ENCODE data around the gene SMIM27.

The SMIM27 gene

DNA sequence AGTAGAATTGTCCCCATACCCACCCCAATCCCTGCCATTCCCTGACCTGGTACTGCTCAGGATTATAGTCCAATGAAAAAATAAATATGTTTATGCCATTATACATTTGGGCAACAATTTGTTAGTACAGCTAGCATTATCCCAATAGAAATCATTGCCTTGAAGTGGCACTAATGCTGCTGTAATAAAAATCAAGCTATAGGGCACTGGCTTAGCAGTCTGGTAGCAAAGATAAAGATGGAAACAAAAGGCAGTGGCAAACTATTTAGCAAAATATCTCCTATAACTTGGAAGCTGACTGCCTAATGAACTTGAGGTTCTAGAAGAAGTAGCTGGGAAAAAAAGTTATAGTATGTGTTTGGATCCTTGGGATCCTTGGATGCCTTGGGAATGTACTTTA lies 2.5 kb downstream of the SMIM27 start:
- Histone ChIP-seq H3K79me2 (ENCODE audit: low read length) (peaks cover 35% of the 10 kb centered on the region), H4K20me1 (ENCODE audit: insufficient read depth, low read length) (peaks cover 3% of the 10 kb centered on the region; the same call in 1 of the 2 replicates), H3K27ac (ENCODE audit: low read length) (no peak overlapping the region), H3K9me3 (ENCODE audit: insufficient read depth, low read length) (no peaks in the 10 kb centered on the region), H3K9ac (ENCODE audit: low read length) (no peak overlapping the region), H2AFZ (ENCODE audit: low read depth, low read length) (no peak overlapping the region), H3K4me2 (ENCODE audit: low read length) (no peak overlapping the region), H3K36me3 (replicated peaks; ENCODE audit: low read depth, low read length) (peaks cover 5% of the 10 kb centered on the region), H3K27me3 (ENCODE audit: low read depth, low read length) (no peaks in the 10 kb centered on the region), H3K4me3 (ENCODE audit: low read length) (no peak overlapping the region), H3K4me1 (ENCODE audit: low read length) (peaks cover 8% of the 10 kb centered on the region)
- no peak for TF ChIP-seq EZH2phosphoT487 (IDR thresholded peaks at IDR 0.05; ENCODE audit: low read depth)
- TF ChIP-seq, protein P1, sequence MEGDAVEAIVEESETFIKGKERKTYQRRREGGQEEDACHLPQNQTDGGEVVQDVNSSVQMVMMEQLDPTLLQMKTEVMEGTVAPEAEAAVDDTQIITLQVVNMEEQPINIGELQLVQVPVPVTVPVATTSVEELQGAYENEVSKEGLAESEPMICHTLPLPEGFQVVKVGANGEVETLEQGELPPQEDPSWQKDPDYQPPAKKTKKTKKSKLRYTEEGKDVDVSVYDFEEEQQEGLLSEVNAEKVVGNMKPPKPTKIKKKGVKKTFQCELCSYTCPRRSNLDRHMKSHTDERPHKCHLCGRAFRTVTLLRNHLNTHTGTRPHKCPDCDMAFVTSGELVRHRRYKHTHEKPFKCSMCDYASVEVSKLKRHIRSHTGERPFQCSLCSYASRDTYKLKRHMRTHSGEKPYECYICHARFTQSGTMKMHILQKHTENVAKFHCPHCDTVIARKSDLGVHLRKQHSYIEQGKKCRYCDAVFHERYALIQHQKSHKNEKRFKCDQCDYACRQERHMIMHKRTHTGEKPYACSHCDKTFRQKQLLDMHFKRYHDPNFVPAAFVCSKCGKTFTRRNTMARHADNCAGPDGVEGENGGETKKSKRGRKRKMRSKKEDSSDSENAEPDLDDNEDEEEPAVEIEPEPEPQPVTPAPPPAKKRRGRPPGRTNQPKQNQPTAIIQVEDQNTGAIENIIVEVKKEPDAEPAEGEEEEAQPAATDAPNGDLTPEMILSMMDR (IDR thresholded peaks at IDR 0.05; ENCODE audit: low read depth, low read length): no peak

DNA sequence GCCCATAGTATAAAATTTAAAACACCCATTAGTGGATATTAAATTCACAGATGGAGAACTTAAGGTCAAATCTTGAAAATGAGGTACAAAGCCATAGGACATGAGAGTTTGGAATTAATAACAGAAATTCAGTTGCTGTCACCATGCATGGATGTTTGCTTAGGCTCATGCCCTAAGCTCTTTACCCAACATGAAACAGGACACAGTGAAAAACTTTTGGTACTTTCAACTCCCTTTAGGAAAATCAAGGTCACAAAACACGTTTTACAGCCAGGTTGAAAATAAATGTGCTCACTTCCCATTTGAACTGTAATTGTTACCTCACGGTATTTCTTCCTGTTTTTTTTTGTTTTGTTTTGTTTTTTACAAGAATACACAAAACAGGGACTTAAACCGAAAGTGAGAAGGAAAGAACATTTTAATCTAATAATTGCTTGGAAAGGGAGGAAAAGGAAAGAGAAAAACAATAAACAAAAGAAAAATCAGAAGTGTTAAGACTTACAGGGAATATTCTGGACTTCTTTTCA lies 6.3 kb downstream of the SMIM27 start:
- Histone ChIP-seq H3K27ac (ENCODE audit: low read length) (no peak overlapping the region), H3K4me2 (ENCODE audit: low read length) (no peak overlapping the region), H3K27me3 (ENCODE audit: low read depth, low read length) (no peaks in the 10 kb centered on the region), H4K20me1 (ENCODE audit: insufficient read depth, low read length) (0 out of 2 replicates have a peak, but pooled peaks cover 5% of the 10 kb centered on the region), H3K36me3 (replicated peaks; ENCODE audit: low read depth, low read length) (peaks cover 5% of the 10 kb centered on the region), H3K4me3 (ENCODE audit: low read length) (no peak overlapping the region), H2AFZ (ENCODE audit: low read depth, low read length) (no peak overlapping the region), H3K4me1 (ENCODE audit: low read length) (peaks cover 4% of the 10 kb centered on the region; the same call in 1 of the 2 replicates), H3K79me2 (ENCODE audit: low read length) (peaks cover 9% of the 10 kb centered on the region), H3K9me3 (ENCODE audit: insufficient read depth, low read length) (no peaks in the 10 kb centered on the region), H3K9ac (ENCODE audit: low read length) (no peak overlapping the region)
- TF ChIP-seq, protein P1 (IDR thresholded peaks at IDR 0.05; ENCODE audit: low read depth, low read length): no peak
- no peak for TF ChIP-seq EZH2phosphoT487 (IDR thresholded peaks at IDR 0.05; ENCODE audit: low read depth)

DNA sequence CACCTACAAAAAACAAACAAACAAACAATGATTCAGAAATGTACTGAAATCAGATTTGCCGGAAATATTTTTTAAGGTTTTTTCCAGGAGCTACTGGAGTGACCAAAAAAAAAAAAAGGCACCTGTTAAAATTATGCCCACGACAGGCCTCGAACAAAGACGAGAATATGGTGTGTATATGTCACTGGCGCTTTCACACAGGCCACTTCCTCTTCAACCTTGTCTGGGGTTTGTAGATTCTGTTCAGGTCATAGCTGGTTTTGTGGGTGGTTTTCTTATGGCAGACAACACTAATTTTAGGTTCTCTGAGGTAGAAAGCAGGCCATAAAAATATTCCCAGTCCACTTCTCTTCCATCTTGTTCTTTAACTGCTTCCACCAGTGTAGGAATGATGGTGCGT lies 13.8 kb downstream of the SMIM27 start:
- H3K9ac ChIP-seq (ENCODE audit: low read length): no peak overlapping the region
- H3K4me1 ChIP-seq (ENCODE audit: low read length): peaks cover 2% of the 10 kb centered on the region; the same call in 1 of the 2 replicates
- no peak overlapping the region for H3K4me3 ChIP-seq (ENCODE audit: low read length)
- H3K36me3 ChIP-seq (replicated peaks; ENCODE audit: low read depth, low read length): peaks cover 23% of the 10 kb centered on the region
- H3K4me2 ChIP-seq (ENCODE audit: low read length): no peak overlapping the region
- H3K27me3 ChIP-seq (ENCODE audit: low read depth, low read length): no peaks in the 10 kb centered on the region
- TF ChIP-seq, protein P1 (IDR thresholded peaks at IDR 0.05; ENCODE audit: low read depth, low read length): no peak
- TF ChIP-seq EZH2phosphoT487 (IDR thresholded peaks at IDR 0.05; ENCODE audit: low read depth): no peak
- peaks cover 32% of the 10 kb centered on the region for H3K79me2 ChIP-seq (ENCODE audit: low read length)
- no peak overlapping the region for H2AFZ ChIP-seq (ENCODE audit: low read depth, low read length)
- no peaks in the 10 kb centered on the region for H3K9me3 ChIP-seq (ENCODE audit: insufficient read depth, low read length)
- 0 out of 2 replicates have a peak, but pooled peaks cover 5% of the 10 kb centered on the region for H4K20me1 ChIP-seq (ENCODE audit: insufficient read depth, low read length)
- no peak overlapping the region for H3K27ac ChIP-seq (ENCODE audit: low read length)

DNA sequence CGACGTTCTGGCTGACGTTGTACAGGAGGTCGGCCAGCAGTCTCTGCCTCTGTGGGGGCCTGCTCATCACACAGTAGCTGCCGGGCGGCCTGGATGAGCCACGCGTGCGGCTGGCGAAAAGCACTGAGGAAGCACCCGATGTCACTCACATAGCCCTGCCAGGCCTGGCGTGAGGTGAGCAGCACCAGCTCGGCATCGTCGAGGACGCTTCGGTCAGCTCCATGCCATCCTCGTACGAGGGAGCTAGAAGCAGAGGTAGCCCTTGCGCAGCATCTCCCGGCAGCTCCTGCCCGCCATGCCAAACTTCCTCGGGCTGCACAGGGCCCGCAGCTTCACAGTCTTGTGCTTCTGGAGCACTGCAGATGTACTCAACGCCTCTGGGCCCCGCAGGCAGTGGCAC lies 14.6 kb downstream of the SMIM27 start:
- no peak overlapping the region for H2AFZ ChIP-seq (ENCODE audit: low read depth, low read length)
- no peak overlapping the region for H3K9ac ChIP-seq (ENCODE audit: low read length)
- peaks cover 8% of the 10 kb centered on the region for H3K4me1 ChIP-seq (ENCODE audit: low read length)
- H3K79me2 ChIP-seq (ENCODE audit: low read length): peaks cover 40% of the 10 kb centered on the region
- H3K36me3 ChIP-seq (replicated peaks; ENCODE audit: low read depth, low read length): peaks cover 24% of the 10 kb centered on the region
- no peak overlapping the region for H3K27ac ChIP-seq (ENCODE audit: low read length)
- TF ChIP-seq, protein P1 (IDR thresholded peaks at IDR 0.05; ENCODE audit: low read depth, low read length): no peak
- no peak for TF ChIP-seq EZH2phosphoT487 (IDR thresholded peaks at IDR 0.05; ENCODE audit: low read depth)
- no peak overlapping the region for H3K4me3 ChIP-seq (ENCODE audit: low read length)
- H3K9me3 ChIP-seq (ENCODE audit: insufficient read depth, low read length): no peaks in the 10 kb centered on the region
- no peak overlapping the region for H3K4me2 ChIP-seq (ENCODE audit: low read length)
- peaks cover 6% of the 10 kb centered on the region; the same call in 1 of the 2 replicates for H4K20me1 ChIP-seq (ENCODE audit: insufficient read depth, low read length)
- H3K27me3 ChIP-seq (ENCODE audit: low read depth, low read length): no peaks in the 10 kb centered on the region
